ENCODE results near the gene SLC41A2. TPM values are rescaled to one million over a fixed set of nuclear protein-coding genes. Genes with fewer than 3 reads are reported as not detected.

The SLC41A2 gene
- 12.0 TPM for total RNA-seq

- peaks cover 0 to 16% (median 12%) of the 10 kb centered on the region in 3 donors for H3K27me3 ChIP-seq (ENCODE audit: control insufficient read depth in 3 of 3, insufficient read depth in 3 of 3, low read length in 3 of 3)
- H3K9me3 ChIP-seq (ENCODE audit: control insufficient read depth in 3 of 3, low read length in 3 of 3): no peaks in the 10 kb centered on the region
- H3K27ac ChIP-seq (ENCODE audit: low read depth, low read length): peak within 1 kb of the TSS; percentile 23
- H3K9ac ChIP-seq (ENCODE audit: low read depth in 1 of 3, low read length in 3 of 3): peak within 1 kb of the TSS; percentile 62 to 74 (median 64)
- peaks cover 10 to 12% (median 11%) of the 10 kb centered on the region in 3 donors for H3K4me1 ChIP-seq (ENCODE audit: control insufficient read depth in 3 of 3, insufficient read depth in 3 of 3, low read length in 3 of 3)
- no peaks in the 10 kb centered on the region for H3K36me3 ChIP-seq (ENCODE audit: control insufficient read depth in 3 of 3, insufficient read depth in 3 of 3, low read length in 3 of 3)
- H3K4me3 ChIP-seq (ENCODE audit: low read length in 3 of 3): peak within 1 kb of the TSS; percentile 73 to 79 (median 78)
Measured at GRCh38 chr12:104958001-104958804, at the start of gene SLC41A2. Gene SLC41A2, minus strand, starts transcription at chr12:104958290. Its CDS starts 29,763 bp downstream, at chr12:104928527.

- Histone ChIP-seq H3K9ac (ENCODE audit: low read depth in 1 of 3, low read length in 3 of 3) (no peak overlapping the region), H3K36me3 (ENCODE audit: control insufficient read depth in 3 of 3, insufficient read depth in 3 of 3, low read length in 3 of 3) (peaks cover 10 to 32% (median 12%) of the 10 kb centered on the region in 3 donors), H3K27ac (ENCODE audit: low read depth, low read length) (no peak overlapping the region), H3K27me3 (ENCODE audit: control insufficient read depth in 3 of 3, insufficient read depth in 3 of 3, low read length in 3 of 3) (no peaks in the 10 kb centered on the region), H3K4me1 (ENCODE audit: control insufficient read depth in 3 of 3, insufficient read depth in 3 of 3, low read length in 3 of 3) (no peaks in the 10 kb centered on the region), H3K9me3 (ENCODE audit: control insufficient read depth in 3 of 3, low read length in 3 of 3) (no peaks in the 10 kb centered on the region), H3K4me3 (ENCODE audit: low read length in 3 of 3) (no peak overlapping the region)
Measured at GRCh38 chr12:105001476-105001875, 43.4 kb upstream of the SLC41A2 start.

GRCh38 chr12:104999347-104999685 lies 41.2 kb upstream of the SLC41A2 start:
- H3K9me3 ChIP-seq (ENCODE audit: control insufficient read depth in 3 of 3, low read length in 3 of 3): no peaks in the 10 kb centered on the region
- no peaks in the 10 kb centered on the region for H3K4me1 ChIP-seq (ENCODE audit: control insufficient read depth in 3 of 3, insufficient read depth in 3 of 3, low read length in 3 of 3)
- H3K27me3 ChIP-seq (ENCODE audit: control insufficient read depth in 3 of 3, insufficient read depth in 3 of 3, low read length in 3 of 3): no peaks in the 10 kb centered on the region
- H3K9ac ChIP-seq (ENCODE audit: low read depth in 1 of 3, low read length in 3 of 3): no peak overlapping the region
- H3K27ac ChIP-seq (ENCODE audit: low read depth, low read length): no peak overlapping the region
- peaks cover 11 to 42% (median 23%) of the 10 kb centered on the region in 3 donors for H3K36me3 ChIP-seq (ENCODE audit: control insufficient read depth in 3 of 3, insufficient read depth in 3 of 3, low read length in 3 of 3)
- no peak overlapping the region for H3K4me3 ChIP-seq (ENCODE audit: low read length in 3 of 3)

- Histone ChIP-seq H3K9ac (ENCODE audit: low read depth in 1 of 3, low read length in 3 of 3) (no peak overlapping the region), H3K27me3 (ENCODE audit: control insufficient read depth in 3 of 3, insufficient read depth in 3 of 3, low read length in 3 of 3) (no peaks in the 10 kb centered on the region), H3K4me1 (ENCODE audit: control insufficient read depth in 3 of 3, insufficient read depth in 3 of 3, low read length in 3 of 3) (no peaks in the 10 kb centered on the region), H3K9me3 (ENCODE audit: control insufficient read depth in 3 of 3, low read length in 3 of 3) (no peaks in the 10 kb centered on the region), H3K36me3 (ENCODE audit: control insufficient read depth in 3 of 3, insufficient read depth in 3 of 3, low read length in 3 of 3) (peaks cover 11 to 40% (median 23%) of the 10 kb centered on the region in 3 donors), H3K4me3 (ENCODE audit: low read length in 3 of 3) (no peak overlapping the region), H3K27ac (ENCODE audit: low read depth, low read length) (no peak overlapping the region)
Measured at GRCh38 chr12:104998423-104999346, 40.6 kb upstream of the SLC41A2 start.

- H3K4me3 ChIP-seq (ENCODE audit: low read length in 3 of 3): no peak overlapping the region
- H3K36me3 ChIP-seq (ENCODE audit: control insufficient read depth in 3 of 3, insufficient read depth in 3 of 3, low read length in 3 of 3): peaks cover 12 to 39% (median 26%) of the 10 kb centered on the region in 3 donors
- no peak overlapping the region for H3K27ac ChIP-seq (ENCODE audit: low read depth, low read length)
Measured at GRCh38 chr12:104997541-104997940, 39.5 kb upstream of the SLC41A2 start.

GRCh38 chr12:104994336-104994735 lies 36.2 kb upstream of the SLC41A2 start:
- H3K9me3 ChIP-seq (ENCODE audit: control insufficient read depth in 3 of 3, low read length in 3 of 3): no peaks in the 10 kb centered on the region
- no peaks in the 10 kb centered on the region for H3K27me3 ChIP-seq (ENCODE audit: control insufficient read depth in 3 of 3, insufficient read depth in 3 of 3, low read length in 3 of 3)
- H3K36me3 ChIP-seq (ENCODE audit: control insufficient read depth in 3 of 3, insufficient read depth in 3 of 3, low read length in 3 of 3): peaks cover 14 to 42% (median 34%) of the 10 kb centered on the region in 3 donors
- no peak overlapping the region for H3K4me3 ChIP-seq (ENCODE audit: low read length in 3 of 3)
- H3K9ac ChIP-seq (ENCODE audit: low read depth in 1 of 3, low read length in 3 of 3): no peak overlapping the region
- no peaks in the 10 kb centered on the region for H3K4me1 ChIP-seq (ENCODE audit: control insufficient read depth in 3 of 3, insufficient read depth in 3 of 3, low read length in 3 of 3)
- H3K27ac ChIP-seq (ENCODE audit: low read depth, low read length): no peak overlapping the region

More at GRCh38 chr12:104997541-104997940, 39.5 kb upstream of the SLC41A2 start:
- H3K9ac ChIP-seq (ENCODE audit: low read depth in 1 of 3, low read length in 3 of 3): no peak overlapping the region
- no peaks in the 10 kb centered on the region for H3K4me1 ChIP-seq (ENCODE audit: control insufficient read depth in 3 of 3, insufficient read depth in 3 of 3, low read length in 3 of 3)
- no peaks in the 10 kb centered on the region for H3K27me3 ChIP-seq (ENCODE audit: control insufficient read depth in 3 of 3, insufficient read depth in 3 of 3, low read length in 3 of 3)
- H3K9me3 ChIP-seq (ENCODE audit: control insufficient read depth in 3 of 3, low read length in 3 of 3): no peaks in the 10 kb centered on the region

GRCh38 chr12:104991565-104992128 lies 33.6 kb upstream of the SLC41A2 start:
- Histone ChIP-seq H3K4me1 (ENCODE audit: control insufficient read depth in 3 of 3, insufficient read depth in 3 of 3, low read length in 3 of 3) (peaks cover 7 to 10% (median 10%) of the 10 kb centered on the region in 3 donors), H3K9me3 (ENCODE audit: control insufficient read depth in 3 of 3, low read length in 3 of 3) (no peaks in the 10 kb centered on the region), H3K36me3 (ENCODE audit: control insufficient read depth in 3 of 3, insufficient read depth in 3 of 3, low read length in 3 of 3) (peaks cover 7 to 34% (median 24%) of the 10 kb centered on the region in 3 donors), H3K9ac (ENCODE audit: low read depth in 1 of 3, low read length in 3 of 3) (no peak overlapping the region), H3K4me3 (ENCODE audit: low read length in 3 of 3) (no peak overlapping the region), H3K27ac (ENCODE audit: low read depth, low read length) (no peak overlapping the region), H3K27me3 (ENCODE audit: control insufficient read depth in 3 of 3, insufficient read depth in 3 of 3, low read length in 3 of 3) (no peaks in the 10 kb centered on the region)

GRCh38 chr12:104990950-104991349 lies 32.9 kb upstream of the SLC41A2 start:
- H3K9ac ChIP-seq (ENCODE audit: low read depth in 1 of 3, low read length in 3 of 3): no peak overlapping the region
- peaks cover 7 to 12% (median 10%) of the 10 kb centered on the region in 3 donors for H3K4me1 ChIP-seq (ENCODE audit: control insufficient read depth in 3 of 3, insufficient read depth in 3 of 3, low read length in 3 of 3)
- H3K27ac ChIP-seq (ENCODE audit: low read depth, low read length): no peak overlapping the region
- peaks cover 7 to 29% (median 19%) of the 10 kb centered on the region in 3 donors for H3K36me3 ChIP-seq (ENCODE audit: control insufficient read depth in 3 of 3, insufficient read depth in 3 of 3, low read length in 3 of 3)
- H3K9me3 ChIP-seq (ENCODE audit: control insufficient read depth in 3 of 3, low read length in 3 of 3): no peaks in the 10 kb centered on the region
- H3K27me3 ChIP-seq (ENCODE audit: control insufficient read depth in 3 of 3, insufficient read depth in 3 of 3, low read length in 3 of 3): no peaks in the 10 kb centered on the region
- H3K4me3 ChIP-seq (ENCODE audit: low read length in 3 of 3): no peak overlapping the region

GRCh38 chr12:104986022-104986941 lies 28.2 kb upstream of the SLC41A2 start, which contains the start of gene NOPCHAP1:
Gene NOPCHAP1, plus strand, starts transcription at chr12:104986316. Its CDS starts 37 bp downstream, at chr12:104986353.
- Histone ChIP-seq H3K27ac (ENCODE audit: low read depth, low read length) (peak within 1 kb of the TSS; percentile 9), H3K4me3 (ENCODE audit: low read length in 3 of 3) (peak within 1 kb of the TSS; percentile 80 to 97 (median 90)), H3K4me1 (ENCODE audit: control insufficient read depth in 3 of 3, insufficient read depth in 3 of 3, low read length in 3 of 3) (peaks cover 10 to 16% (median 12%) of the 10 kb centered on the region in 3 donors), H3K9ac (ENCODE audit: low read depth in 1 of 3, low read length in 3 of 3) (peak within 1 kb of the TSS; percentile 66 to 88 (median 78)), H3K36me3 (ENCODE audit: control insufficient read depth in 3 of 3, insufficient read depth in 3 of 3, low read length in 3 of 3) (peaks cover 0 to 10% (median 0%) of the 10 kb centered on the region in 3 donors), H3K9me3 (ENCODE audit: control insufficient read depth in 3 of 3, low read length in 3 of 3) (no peaks in the 10 kb centered on the region), H3K27me3 (ENCODE audit: control insufficient read depth in 3 of 3, insufficient read depth in 3 of 3, low read length in 3 of 3) (no peaks in the 10 kb centered on the region)
